NCI-H2171 treated with DMSO at 0.1 percent for 48 hours (cell line): ENCODE measurements around the gene C19orf47.
"Not testable (repeated sequence)": the region's sequence is repeated elsewhere in the genome, so short reads cannot be mapped to it uniquely, and the experiment has no call there.

Source experiments
- DNase-seq: peaks from one replicate; lab custom pipeline; 2025; lab: John Stamatoyannopoulos, UW

The C19orf47 gene

DNA sequence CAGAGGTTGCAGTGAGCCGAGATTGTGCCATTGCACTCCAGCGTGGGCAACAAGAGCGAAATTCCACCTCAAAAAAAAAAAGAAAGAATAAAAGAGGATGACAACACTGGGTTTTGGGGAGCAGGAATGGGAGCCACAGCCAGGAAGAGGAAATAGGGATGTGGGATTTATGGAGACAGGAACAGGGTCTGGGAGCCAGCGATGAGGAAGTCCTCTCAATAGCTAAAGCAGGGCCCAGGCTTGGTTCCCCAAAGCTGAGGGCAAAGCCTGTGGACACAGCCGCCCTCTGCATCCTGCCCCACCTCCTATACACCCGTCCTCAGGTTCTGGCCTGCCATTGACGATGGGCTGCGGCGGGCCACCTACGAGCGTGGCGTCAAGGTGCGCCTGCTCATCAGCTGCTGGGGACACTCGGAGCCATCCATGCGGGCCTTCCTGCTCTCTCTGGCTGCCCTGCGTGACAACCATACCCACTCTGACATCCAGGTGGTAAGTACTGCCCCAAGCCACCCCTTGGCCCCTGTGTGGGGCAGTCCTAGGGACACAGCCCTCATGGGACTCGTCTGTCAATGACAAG is 28.2 kb upstream of the C19orf47 start:
- DNase-seq: no peak

GRCh38 chr19:40374084-40374483 is 25.9 kb upstream of the C19orf47 start:
- no peak for DNase-seq

DNA sequence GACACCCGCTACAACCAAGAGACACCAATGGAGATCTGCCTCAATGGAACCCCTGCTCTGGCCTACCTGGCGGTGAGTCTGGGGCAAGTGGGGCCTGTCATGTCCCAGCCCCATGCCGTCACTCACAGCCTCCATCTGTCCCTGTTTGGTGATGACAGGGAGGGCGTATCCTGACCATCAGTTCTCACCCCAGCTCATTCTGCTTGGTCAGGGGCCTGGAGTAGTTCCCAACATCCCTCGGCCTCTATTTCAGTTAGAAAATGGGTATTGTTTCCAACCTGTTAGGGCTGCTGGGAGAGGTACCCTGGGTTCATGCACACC is 23.6 kb upstream of the C19orf47 start:
- no peak for DNase-seq

DNA sequence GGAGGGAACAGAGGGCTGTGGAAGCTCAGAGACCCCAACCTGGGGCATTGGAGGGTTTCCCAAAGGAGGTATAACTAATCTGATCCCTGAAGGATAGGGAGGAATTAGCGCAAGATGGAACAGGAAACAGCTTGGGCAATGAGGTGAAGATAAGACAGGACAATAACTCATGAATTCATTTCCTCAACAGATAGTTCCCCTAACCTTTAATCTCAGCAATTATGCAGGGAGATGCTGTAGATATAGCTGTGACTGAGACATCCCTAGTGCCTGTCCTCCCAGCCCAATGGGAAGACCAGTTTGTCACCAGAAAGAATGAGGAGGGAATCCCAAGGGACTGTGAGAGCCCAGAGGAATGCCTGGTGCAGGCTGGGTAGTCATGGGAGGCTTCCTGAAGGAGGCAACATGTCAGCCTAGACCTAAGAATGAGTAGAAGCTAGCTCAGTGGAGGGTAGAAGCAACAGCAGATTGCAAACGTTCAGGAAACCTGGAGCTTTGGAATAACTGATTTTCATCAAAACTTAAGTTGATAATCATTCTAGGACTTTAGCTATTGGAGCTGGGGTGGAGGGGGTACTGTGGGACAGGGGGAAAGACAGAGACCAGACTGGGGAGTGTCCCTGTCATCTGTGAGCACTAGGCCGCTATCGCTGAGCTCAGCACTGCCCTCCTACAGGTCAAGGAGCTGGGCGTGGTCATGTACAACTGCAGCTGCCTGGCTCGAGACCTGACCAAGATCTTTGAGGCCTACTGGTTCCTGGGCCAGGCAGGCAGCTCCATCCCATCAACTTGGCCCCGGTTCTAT is 23.0 kb upstream of the C19orf47 start:
- DNase-seq: no peak

DNA sequence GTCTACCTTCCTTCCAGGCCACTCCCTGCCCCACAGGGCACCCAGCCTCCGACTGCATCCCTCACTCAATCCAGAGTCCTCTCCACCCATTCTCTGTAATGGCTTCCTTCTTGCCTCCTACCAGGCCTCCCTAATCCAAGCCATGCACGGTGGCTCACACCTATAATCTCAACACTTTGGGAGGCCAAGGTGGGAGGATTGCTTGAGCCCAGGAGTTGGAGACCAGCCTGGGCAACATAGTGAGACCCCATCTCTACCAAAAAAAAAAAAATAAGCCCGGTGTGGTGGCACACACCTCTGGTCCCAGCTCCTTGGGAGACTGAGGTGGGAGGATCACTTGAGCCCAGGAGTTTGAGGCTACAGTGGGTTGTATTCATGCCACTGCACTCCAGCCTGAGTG is 22.1 kb upstream of the C19orf47 start:
- DNase-seq: not testable (repeated sequence)

DNA sequence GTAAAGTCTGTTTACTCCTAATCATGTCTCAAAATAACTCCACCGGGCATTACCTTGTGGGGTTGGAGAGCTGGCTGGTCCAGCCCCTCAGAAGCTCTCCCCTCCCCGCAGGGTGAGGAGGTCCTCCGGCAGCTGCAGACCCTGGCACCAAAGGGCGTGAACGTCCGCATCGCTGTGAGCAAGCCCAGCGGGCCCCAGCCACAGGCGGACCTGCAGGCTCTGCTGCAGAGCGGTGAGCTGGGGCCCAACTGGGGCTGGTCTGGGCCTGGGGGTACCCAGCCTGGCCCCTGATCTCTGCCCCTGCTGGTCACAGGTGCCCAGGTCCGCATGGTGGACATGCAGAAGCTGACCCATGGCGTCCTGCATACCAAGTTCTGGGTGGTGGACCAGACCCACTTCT is 21.6 kb upstream of the C19orf47 start:
- no peak for DNase-seq

GRCh38 chr19:40367577-40368434 is 19.6 kb upstream of the C19orf47 start:
- DNase-seq: peak; percentile 31

GRCh38 chr19:40366697-40367561 is 18.7 kb upstream of the C19orf47 start:
- no peak for DNase-seq

DNA sequence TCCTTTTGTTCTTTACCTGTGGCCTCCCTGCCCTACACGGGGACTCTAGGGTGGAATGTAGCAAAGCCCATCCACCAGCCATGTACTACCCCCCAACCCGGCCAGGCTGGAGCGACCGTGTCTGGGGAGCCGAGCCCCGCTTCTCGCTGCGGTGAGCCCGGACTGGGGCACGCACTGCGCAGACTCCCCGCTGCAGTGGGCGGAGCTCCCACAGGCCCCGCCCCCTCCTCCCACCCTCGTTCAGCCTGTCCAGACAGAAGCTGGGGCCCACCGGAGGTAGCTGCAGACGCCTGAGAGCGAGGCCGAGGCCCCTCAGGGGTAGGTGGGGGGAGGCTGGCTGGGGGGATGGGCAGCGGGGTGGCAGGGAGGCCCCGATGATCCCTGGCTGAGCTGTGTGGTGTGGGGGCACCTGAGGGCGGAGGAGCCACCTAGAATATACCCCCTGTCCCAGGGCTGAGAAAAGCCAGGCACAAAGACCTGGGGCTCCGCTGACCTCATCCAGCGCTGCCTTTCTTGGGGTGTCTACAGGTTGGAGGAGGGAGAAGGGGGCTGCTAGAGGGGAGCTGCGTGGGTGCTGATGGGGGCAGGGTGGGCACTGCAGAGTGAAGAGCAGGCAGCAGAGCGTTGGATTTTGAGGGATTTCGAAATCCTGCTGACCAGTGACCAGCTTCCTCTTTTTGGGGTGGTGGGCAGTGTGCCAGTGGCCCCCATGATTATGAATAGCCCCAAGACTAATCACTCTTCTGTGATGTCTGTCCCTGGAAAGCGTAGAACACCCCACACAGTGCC is 17.6 kb upstream of the C19orf47 start:
- peak; percentile 80 for DNase-seq

- DNase-seq: no peak
Measured at GRCh38 chr19:40365010-40365409, 16.8 kb upstream of the C19orf47 start.

DNA sequence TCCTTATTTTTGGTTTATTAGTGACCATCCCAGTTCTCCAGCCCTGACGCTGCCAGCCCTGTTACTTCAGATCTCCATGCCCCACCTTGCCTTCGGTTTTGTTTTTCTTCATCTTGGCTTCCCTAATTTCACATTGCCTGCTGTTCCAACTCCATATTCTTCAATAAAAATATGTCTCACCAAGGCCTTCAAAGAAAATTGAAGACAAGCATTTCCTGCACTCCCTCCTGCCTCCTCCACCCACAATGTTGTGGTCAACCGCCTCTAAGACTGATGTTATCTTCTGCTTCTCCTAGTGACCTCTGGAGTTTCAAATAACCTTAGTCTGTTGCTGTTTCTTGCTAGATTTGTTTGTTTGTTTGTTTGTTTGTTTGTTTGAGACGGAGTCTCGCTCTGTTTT is 14.9 kb upstream of the C19orf47 start:
- no peak for DNase-seq

DNA sequence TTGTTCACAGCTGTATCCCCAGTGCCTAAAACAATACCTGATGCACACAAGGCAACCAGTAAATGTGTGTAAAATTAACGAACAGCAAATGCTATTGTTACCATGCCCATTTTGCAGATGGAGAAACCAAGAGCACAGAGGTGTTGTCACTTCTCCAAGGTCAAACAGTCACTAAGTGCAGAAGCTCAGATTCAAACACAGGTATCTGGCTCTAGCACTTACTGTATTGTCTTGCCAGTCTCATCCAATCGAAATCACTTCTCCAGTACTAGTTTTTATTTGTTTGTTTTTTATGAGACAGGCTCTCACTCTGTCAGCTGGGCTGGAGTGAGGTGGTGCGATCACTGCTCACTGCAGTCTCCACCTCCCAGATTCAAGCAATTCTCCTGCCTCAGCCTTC is 14.0 kb upstream of the C19orf47 start:
- DNase-seq: no peak

DNA sequence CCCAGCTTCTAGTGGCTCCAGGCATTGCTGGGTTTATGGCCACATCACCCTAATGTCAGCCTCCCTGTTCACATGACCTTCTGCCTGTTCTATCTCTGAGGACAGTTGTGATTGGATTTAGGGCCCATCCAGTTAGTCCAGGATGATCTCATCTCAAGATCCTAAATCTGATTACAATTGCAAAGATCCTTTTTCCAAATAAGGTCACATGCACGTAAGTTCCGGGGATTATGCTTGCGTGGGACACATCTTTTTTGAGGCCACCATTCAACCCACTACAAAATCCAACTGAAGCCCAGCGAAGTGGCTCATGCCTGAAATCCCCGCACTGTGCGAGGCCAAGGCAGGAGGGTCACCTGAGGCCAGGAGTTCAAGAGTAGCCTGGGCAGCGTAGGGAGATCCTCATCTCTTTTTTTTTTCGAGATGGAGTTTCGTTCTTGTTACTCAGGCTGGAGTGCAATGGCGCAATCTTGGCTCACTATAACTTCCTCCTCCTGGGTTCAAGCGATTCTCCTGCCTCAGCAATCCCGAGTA is 12.6 kb upstream of the C19orf47 start:
- no peak for DNase-seq

DNA sequence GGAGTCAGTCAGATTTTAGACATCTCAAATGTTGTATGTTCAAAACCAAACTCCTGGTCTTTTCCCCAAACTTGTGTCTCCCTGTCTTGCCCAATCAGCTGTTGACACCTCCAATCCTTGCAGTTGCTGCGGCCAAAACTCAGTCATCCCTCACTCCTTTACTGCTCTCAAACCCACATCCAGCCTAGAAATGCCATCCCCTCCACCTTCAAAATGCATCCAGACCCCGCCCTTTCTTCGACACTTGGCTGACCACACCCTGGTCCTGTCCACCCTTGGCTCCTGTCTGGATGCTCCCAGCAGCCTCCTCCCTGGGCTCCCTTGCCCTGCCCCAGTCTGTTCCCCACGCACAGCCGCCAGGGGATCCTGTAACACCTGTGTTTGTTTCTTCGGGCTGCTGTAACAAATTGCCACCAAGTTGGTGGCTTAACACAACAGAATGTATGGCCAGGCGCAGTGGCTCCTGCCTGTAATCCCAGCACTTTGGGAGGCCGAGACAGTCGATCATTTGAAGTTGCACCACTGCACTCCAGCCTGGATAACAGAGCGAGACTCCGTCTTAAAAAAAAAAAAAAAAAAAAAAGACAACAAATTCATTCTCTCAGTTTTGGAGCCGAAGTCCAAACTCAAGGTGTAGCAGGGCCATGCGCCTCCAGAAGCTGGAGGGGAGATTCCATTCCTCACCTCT is 12.0 kb upstream of the C19orf47 start:
- DNase-seq: no peak

DNA sequence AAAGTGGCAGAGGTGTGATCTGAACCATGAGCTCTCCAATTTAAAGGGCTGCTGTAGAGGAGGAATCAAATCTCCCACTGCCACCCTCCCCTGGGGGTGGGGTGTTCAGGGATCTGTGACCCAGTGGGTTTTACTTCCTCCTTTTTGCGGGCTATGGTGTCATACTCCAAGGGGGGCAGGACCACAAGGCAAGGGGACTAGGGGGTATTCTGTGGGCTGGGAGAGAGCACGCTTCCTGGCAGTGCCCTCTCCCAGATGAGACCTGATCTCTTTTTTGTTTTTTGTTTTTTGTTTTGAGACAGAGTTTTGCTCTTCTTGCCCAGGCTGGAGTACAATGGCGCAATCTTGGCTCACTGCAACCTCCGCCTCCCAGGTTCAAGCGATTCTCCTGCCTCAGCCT is 10.6 kb upstream of the C19orf47 start:
- DNase-seq: no peak

DNA sequence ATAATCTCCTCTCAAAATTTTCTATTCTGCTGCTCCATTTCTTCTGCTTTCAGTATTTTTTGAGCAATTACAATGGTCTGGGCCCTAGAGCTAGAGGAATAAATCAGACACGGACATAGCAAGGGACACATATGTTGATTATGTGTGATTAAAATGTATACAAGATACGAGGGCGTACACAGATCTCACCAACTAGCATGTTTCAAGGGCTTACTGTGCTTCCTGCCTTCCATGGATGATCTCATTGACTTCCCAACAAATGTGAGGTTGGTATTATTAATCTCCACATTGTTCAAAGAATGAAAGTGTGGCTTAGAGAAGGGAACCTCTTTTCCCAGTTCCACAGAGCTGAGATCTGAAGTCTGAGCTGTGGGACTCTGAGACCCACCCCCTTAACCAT is 9.4 kb upstream of the C19orf47 start:
- no peak for DNase-seq

DNA sequence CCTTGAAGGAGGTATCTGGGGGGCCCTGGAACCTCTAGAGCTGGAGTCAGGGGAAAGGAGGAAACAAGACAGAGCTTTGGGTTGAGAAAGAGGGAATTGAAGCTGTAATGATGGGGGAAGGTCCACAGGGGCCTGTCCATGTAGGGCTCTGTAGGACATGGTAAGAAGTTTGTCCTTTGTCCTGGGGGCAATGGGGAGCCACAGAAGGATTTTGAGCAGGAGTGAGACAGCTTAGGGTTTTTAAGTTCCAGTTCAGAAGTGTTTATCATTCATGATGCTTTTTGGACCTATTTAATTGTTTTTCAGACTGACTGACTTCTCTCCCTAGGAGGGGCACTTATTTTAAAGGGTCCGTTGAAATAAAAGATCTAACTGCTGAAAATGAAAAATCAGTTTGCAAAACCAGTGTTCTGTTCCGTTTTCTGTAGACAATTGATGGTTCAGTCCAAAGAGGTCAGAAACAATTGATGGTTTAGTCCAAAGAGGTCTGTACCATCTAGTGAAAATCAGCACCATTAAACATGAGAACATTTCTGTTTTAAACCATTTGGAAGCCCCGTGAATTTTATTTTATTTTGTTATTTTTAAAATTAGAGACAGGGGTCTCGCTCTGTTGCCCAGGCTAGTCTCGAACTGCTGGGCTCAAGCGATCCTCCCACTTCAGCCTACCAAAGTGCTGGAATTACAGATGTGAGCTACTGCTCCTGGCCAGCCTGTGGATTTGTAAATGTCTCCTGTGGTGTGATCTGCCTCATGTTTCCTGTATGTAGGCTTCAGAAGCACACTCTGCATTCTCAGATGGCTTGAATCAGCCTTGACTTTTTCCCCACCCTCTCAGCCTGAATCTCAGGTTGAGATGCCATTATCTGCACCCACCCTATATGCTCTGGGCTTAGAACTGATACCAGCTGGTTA is 8.7 kb upstream of the C19orf47 start:
- no peak for DNase-seq

- DNase-seq: no peak
Measured at GRCh38 chr19:40355975-40356680, 7.9 kb upstream of the C19orf47 start.
